Liver (tissue), 9 donors: ENCODE measurements around the gene GRIK2. TPM values are rescaled to one million over a fixed set of nuclear protein-coding genes. Genes with fewer than 3 reads are reported as not detected.

Experiments used
- DNase-seq: peaks from one replicate; pipeline ENCODE4 v3.0.0-alpha.2; 2017; ENCODE audit warnings: low spot score
- H3K27ac ChIP-seq, 2 donors: one replicate each; pipeline ENCODE4 v1.7.0; 2013; ENCODE audit warnings: inconsistent platforms in 2 of 2, low read length in 2 of 2, control low read depth in 1 of 2, low read depth in 1 of 2, mild to moderate bottlenecking in 1 of 2
- H3K27me3 ChIP-seq, 4 donors: one replicate each; pipeline versions ENCODE4 v1.6.1 to v1.7.0; 2013; ENCODE audit warnings: low read length in 3 of 4, inconsistent platforms in 1 of 4, mild to moderate bottlenecking in 1 of 4, moderate library complexity in 1 of 4; ENCODE audit not compliant: control insufficient read depth in 4 of 4, insufficient read depth in 4 of 4
- H3K36me3 ChIP-seq, 4 donors: one replicate each; pipeline versions ENCODE4 v1.6.1 to v1.7.0; 2013; ENCODE audit warnings: low read length in 3 of 4, mild to moderate bottlenecking in 3 of 4, low read depth in 1 of 4, moderate library complexity in 1 of 4; ENCODE audit not compliant: control insufficient read depth in 4 of 4, insufficient read depth in 3 of 4
- H3K4me1 ChIP-seq, 4 donors: one replicate each; pipeline versions ENCODE4 v1.6.1 to v1.7.0; 2013; ENCODE audit warnings: low read length in 3 of 4, mild to moderate bottlenecking in 3 of 4, moderate library complexity in 1 of 4; ENCODE audit not compliant: control insufficient read depth in 4 of 4, insufficient read depth in 4 of 4
- H3K4me3 ChIP-seq, 3 donors: one replicate each; pipeline versions ENCODE4 v1.6.1 to v1.7.0; 2013; ENCODE audit warnings: low read length in 3 of 3, control low read depth in 1 of 3, low read depth in 1 of 3, mild to moderate bottlenecking in 1 of 3
- H3K9ac ChIP-seq, 2 donors: one replicate each; pipeline ENCODE4 v1.7.0; 2013; ENCODE audit warnings: low read length in 2 of 2, mild to moderate bottlenecking in 2 of 2, moderate library complexity in 2 of 2, control low read depth in 1 of 2, low read depth in 1 of 2
- H3K9me3 ChIP-seq, 4 donors: one replicate each; pipeline versions ENCODE4 v1.6.1 to v1.7.0; 2013; ENCODE audit warnings: low read length in 3 of 4; ENCODE audit not compliant: control insufficient read depth in 4 of 4
- ATF3 ChIP-seq: IDR thresholded peaks from 2 replicates; pipeline ENCODE4 v1.6.1; 2016; ENCODE audit warnings: antibody characterized with exemption
- FOXA1 ChIP-seq: IDR thresholded peaks from 2 replicates; pipeline ENCODE4 v1.6.1; 2016; ENCODE audit warnings: antibody characterized with exemption
- FOXA2 ChIP-seq: IDR thresholded peaks from 2 replicates; pipeline ENCODE4 v1.6.1; 2016; ENCODE audit warnings: antibody characterized with exemption
- GABPA ChIP-seq, 2 donors: IDR thresholded peaks in 1 of 2; conservative IDR thresholded peaks in 1 of 2; 2 replicates each; pipeline ENCODE4 v1.6.1; 2016; ENCODE audit warnings: antibody characterized with exemption in 2 of 2, mild to moderate bottlenecking in 1 of 2, moderate library complexity in 1 of 2
- HNF4A ChIP-seq, 2 donors: conservative IDR thresholded peaks; 2 replicates each; pipeline ENCODE4 v1.6.1; 2016; ENCODE audit warnings: antibody characterized with exemption in 2 of 2, mild to moderate bottlenecking in 2 of 2
- HNF4G ChIP-seq: IDR thresholded peaks from 2 replicates; pipeline ENCODE4 v1.6.1; 2016; ENCODE audit warnings: antibody characterized with exemption
- JUND ChIP-seq, 2 donors: IDR thresholded peaks; 2 replicates each; pipeline ENCODE4 v1.6.1; 2016; ENCODE audit warnings: antibody characterized with exemption in 2 of 2
- NR2F2 ChIP-seq: IDR thresholded peaks from 2 replicates; pipeline ENCODE4 v1.6.1; 2016; ENCODE audit warnings: antibody characterized with exemption
- RAD21 ChIP-seq, 2 donors: IDR thresholded peaks; 2 replicates each; pipeline ENCODE4 v1.6.1; 2016; ENCODE audit warnings: antibody characterized with exemption in 2 of 2, mild to moderate bottlenecking in 2 of 2
- RXRA ChIP-seq, 2 donors: IDR thresholded peaks; 2 replicates each; pipeline ENCODE4 v1.6.1; 2017 to 2018; ENCODE audit warnings: antibody characterized with exemption in 2 of 2, mild to moderate bottlenecking in 1 of 2
- SP1 ChIP-seq: IDR thresholded peaks from 2 replicates; pipeline ENCODE4 v1.6.1; 2018; ENCODE audit warnings: antibody characterized with exemption, mild to moderate bottlenecking
- YY1 ChIP-seq: IDR thresholded peaks from 2 replicates; pipeline ENCODE4 v1.6.1; 2016; ENCODE audit warnings: antibody characterized with exemption, mild to moderate bottlenecking
- WGBS: extraction: QIAGEN DNeasy Blood & Tissue Kit; methylation state at CpG from one replicate; pipeline ENCODE4 v1.1.7; 2013; 5-methylcytosine and 5-hydroxymethylcytosine counted together
- polyA plus RNA-seq, 2 donors: library from polyadenylated mRNA; stranded (reverse) in 1 of 2; unstranded in 1 of 2; fragments of 200-250 nt in 1 of 2; fragments of >200 nt in 1 of 2; fragmentation: Nextera tagmentation in 1 of 2; extraction: Ambion mirVana in 1 of 2; gene quantifications; one replicate each; pipeline versions ENCODE4 v1.2.1 to v1.2.3, GENCODE V29; 2013 to 2015
- total RNA-seq, 2 donors: library from RNA; depleted of rRNA; stranded (reverse); fragments of >200 nt; gene quantifications; one replicate each; pipeline ENCODE4 v1.2.3, GENCODE V29; 2014
- TF ChIP-seq, protein P1 (sequence below): IDR thresholded peaks from 2 replicates; pipeline ENCODE4 v1.6.1; 2016; ENCODE audit warnings: antibody characterized with exemption
- TF ChIP-seq, protein P2 (sequence below): fragments of 150-350 bp; IDR thresholded peaks from 2 replicates; pipeline ENCODE4 v1.5.1; 2017; ENCODE audit warnings: improper control_type of control experiment, low read depth, low read length; ENCODE audit not compliant: missing input control
- TF ChIP-seq, protein P3 (sequence below): IDR thresholded peaks from 2 replicates; pipeline ENCODE4 v1.6.1; 2016; ENCODE audit warnings: antibody characterized with exemption
- TF ChIP-seq, protein P4 (sequence below): IDR thresholded peaks from 2 replicates; pipeline ENCODE4 v1.6.1; 2016; ENCODE audit warnings: antibody characterized with exemption, mild to moderate bottlenecking
- donor health status: healthy.
- donor health status: healthy.
- donor health status: healthy.
- donor health status: healthy.
- donor health status: healthy.

The GRIK2 gene
- total and polyA plus RNA-seq, 4 donors, result 0.02 to 0.17 (median 0.05) TPM

GRCh38 chr6:101747160-101747559 lies 353.7 kb downstream of the GRIK2 start:
- Histone ChIP-seq H3K27ac (no peak overlapping the region), H3K4me3 (no peak overlapping the region), H3K36me3 (no peaks in the 10 kb centered on the region), H3K27me3 (no peaks in the 10 kb centered on the region), H3K9me3 (no peaks in the 10 kb centered on the region), H3K4me1 (peaks cover 0 to 18% (median 15%) of the 10 kb centered on the region in 4 donors), H3K9ac (no peak overlapping the region)
- DNase-seq, result no peak
- no peak for TF ChIP-seq NR2F2
- no peak for TF ChIP-seq JUND (IDR thresholded peaks at IDR 0.05)
- no peak for TF ChIP-seq HNF4G

- H3K27me3 ChIP-seq, result no peaks in the 10 kb centered on the region
- peak; percentile 35 to 74 for TF ChIP-seq RXRA (IDR thresholded peaks at IDR 0.05)
- TF ChIP-seq RAD21 (IDR thresholded peaks at IDR 0.05), result peak; percentile 53 to 62
- TF ChIP-seq, protein P1, sequence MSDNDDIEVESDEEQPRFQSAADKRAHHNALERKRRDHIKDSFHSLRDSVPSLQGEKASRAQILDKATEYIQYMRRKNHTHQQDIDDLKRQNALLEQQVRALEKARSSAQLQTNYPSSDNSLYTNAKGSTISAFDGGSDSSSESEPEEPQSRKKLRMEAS, result peak; percentile 63
- TF ChIP-seq, protein P2, sequence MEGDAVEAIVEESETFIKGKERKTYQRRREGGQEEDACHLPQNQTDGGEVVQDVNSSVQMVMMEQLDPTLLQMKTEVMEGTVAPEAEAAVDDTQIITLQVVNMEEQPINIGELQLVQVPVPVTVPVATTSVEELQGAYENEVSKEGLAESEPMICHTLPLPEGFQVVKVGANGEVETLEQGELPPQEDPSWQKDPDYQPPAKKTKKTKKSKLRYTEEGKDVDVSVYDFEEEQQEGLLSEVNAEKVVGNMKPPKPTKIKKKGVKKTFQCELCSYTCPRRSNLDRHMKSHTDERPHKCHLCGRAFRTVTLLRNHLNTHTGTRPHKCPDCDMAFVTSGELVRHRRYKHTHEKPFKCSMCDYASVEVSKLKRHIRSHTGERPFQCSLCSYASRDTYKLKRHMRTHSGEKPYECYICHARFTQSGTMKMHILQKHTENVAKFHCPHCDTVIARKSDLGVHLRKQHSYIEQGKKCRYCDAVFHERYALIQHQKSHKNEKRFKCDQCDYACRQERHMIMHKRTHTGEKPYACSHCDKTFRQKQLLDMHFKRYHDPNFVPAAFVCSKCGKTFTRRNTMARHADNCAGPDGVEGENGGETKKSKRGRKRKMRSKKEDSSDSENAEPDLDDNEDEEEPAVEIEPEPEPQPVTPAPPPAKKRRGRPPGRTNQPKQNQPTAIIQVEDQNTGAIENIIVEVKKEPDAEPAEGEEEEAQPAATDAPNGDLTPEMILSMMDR, result no peak
- no peak for TF ChIP-seq GABPA (IDR thresholded peaks at IDR 0.05 in 1 of 2, conservative IDR thresholded peaks at IDR 0.05 in 1 of 2)
- peak; percentile 37 for TF ChIP-seq FOXA1
- no peak for TF ChIP-seq ATF3
- peak; percentile 43 for TF ChIP-seq FOXA2
- TF ChIP-seq NR2F2, result no peak
- TF ChIP-seq, protein P3, sequence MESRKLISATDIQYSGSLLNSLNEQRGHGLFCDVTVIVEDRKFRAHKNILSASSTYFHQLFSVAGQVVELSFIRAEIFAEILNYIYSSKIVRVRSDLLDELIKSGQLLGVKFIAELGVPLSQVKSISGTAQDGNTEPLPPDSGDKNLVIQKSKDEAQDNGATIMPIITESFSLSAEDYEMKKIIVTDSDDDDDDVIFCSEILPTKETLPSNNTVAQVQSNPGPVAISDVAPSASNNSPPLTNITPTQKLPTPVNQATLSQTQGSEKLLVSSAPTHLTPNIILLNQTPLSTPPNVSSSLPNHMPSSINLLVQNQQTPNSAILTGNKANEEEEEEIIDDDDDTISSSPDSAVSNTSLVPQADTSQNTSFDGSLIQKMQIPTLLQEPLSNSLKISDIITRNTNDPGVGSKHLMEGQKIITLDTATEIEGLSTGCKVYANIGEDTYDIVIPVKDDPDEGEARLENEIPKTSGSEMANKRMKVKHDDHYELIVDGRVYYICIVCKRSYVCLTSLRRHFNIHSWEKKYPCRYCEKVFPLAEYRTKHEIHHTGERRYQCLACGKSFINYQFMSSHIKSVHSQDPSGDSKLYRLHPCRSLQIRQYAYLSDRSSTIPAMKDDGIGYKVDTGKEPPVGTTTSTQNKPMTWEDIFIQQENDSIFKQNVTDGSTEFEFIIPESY, result peak; percentile 75
- TF ChIP-seq, protein P4, sequence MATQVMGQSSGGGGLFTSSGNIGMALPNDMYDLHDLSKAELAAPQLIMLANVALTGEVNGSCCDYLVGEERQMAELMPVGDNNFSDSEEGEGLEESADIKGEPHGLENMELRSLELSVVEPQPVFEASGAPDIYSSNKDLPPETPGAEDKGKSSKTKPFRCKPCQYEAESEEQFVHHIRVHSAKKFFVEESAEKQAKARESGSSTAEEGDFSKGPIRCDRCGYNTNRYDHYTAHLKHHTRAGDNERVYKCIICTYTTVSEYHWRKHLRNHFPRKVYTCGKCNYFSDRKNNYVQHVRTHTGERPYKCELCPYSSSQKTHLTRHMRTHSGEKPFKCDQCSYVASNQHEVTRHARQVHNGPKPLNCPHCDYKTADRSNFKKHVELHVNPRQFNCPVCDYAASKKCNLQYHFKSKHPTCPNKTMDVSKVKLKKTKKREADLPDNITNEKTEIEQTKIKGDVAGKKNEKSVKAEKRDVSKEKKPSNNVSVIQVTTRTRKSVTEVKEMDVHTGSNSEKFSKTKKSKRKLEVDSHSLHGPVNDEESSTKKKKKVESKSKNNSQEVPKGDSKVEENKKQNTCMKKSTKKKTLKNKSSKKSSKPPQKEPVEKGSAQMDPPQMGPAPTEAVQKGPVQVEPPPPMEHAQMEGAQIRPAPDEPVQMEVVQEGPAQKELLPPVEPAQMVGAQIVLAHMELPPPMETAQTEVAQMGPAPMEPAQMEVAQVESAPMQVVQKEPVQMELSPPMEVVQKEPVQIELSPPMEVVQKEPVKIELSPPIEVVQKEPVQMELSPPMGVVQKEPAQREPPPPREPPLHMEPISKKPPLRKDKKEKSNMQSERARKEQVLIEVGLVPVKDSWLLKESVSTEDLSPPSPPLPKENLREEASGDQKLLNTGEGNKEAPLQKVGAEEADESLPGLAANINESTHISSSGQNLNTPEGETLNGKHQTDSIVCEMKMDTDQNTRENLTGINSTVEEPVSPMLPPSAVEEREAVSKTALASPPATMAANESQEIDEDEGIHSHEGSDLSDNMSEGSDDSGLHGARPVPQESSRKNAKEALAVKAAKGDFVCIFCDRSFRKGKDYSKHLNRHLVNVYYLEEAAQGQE, result peak; percentile 26
- TF ChIP-seq YY1, result peak; percentile 79
- TF ChIP-seq SP1, result peak; percentile 42
- TF ChIP-seq JUND (IDR thresholded peaks at IDR 0.05), result peak in 1 of 2 donors; percentile 70
- TF ChIP-seq HNF4A (conservative IDR thresholded peaks at IDR 0.05), result peak; percentile 72 to 79
- no peaks in the 10 kb centered on the region for H3K36me3 ChIP-seq
- DNase-seq, result no peak
- H3K4me3 ChIP-seq, result no peak overlapping the region
- 8% methylated on average over 1 of the region's 1 CpG for WGBS
- H3K9me3 ChIP-seq, result no peaks in the 10 kb centered on the region
- H3K27ac ChIP-seq, result no peak overlapping the region
- H3K4me1 ChIP-seq, result peaks cover 0 to 13% (median 9%) of the 10 kb centered on the region in 4 donors
- H3K9ac ChIP-seq, result no peak overlapping the region
These were observed 354.2 kb downstream of the GRIK2 start for GRCh38 chr6:101747716-101748115.
